ENCODE results near the gene TRAF6. TPM values are rescaled to one million over a fixed set of nuclear protein-coding genes. Genes with fewer than 3 reads are reported as not detected.

Gene TRAF6
- total and polyA plus RNA-seq, 2 experiments from 2014 or later, result 4.2 to 10.5 TPM

- Mint-ChIP-seq H3K4me3 (no peak overlapping the region), H3K27ac (no peak overlapping the region), H3K36me3 (ENCODE audit: low read depth) (peaks cover 6% of the 10 kb centered on the region; the same call in 2 of the 3 replicates), H3K27me3 (ENCODE audit: insufficient read depth, low read depth, poor library complexity) (no peaks in the 10 kb centered on the region), H3K4me1 (no peaks in the 10 kb centered on the region), H3K9me3 (no peaks in the 10 kb centered on the region)
- Histone ChIP-seq H3K4me3 (no peak overlapping the region), H3K27me3 (ENCODE audit: insufficient read depth) (no peaks in the 10 kb centered on the region), H3K4me2 (no peak overlapping the region), H3F3A (replicated peaks; ENCODE audit: low read depth) (no peaks in the 10 kb centered on the region), H3K9me2 (ENCODE audit: insufficient read depth) (no peaks in the 10 kb centered on the region), H3K27ac (ENCODE audit: low read depth) (no peak overlapping the region), H3K4me1 (ENCODE audit: insufficient read depth) (no peaks in the 10 kb centered on the region), H2AFZ (no peak overlapping the region), H3K79me2 (replicated peaks; ENCODE audit: insufficient read depth) (no peaks in the 10 kb centered on the region), H3K36me3 (ENCODE audit: insufficient read depth) (peaks cover 14% of the 10 kb centered on the region; the same call in 1 of the 2 replicates), H4K20me1 (replicated peaks; ENCODE audit: insufficient read depth) (peaks cover 2% of the 10 kb centered on the region)
- TF ChIP-seq ZNF114 (CRISPR knock-in tag; IDR thresholded peaks at IDR 0.05) (no peak), EZH2phosphoT487 (IDR thresholded peaks at IDR 0.05; ENCODE audit: unreplicated experiment) (no peak), EZH2 (IDR thresholded peaks at IDR 0.05; ENCODE audit: low read depth, unreplicated experiment) (no peak), STAT1 (IDR thresholded peaks at IDR 0.05; ENCODE audit: unreplicated experiment) (no peak), REST (IDR thresholded peaks at IDR 0.05; ENCODE audit: unreplicated experiment) (no peak), POLR2AphosphoS5 (IDR thresholded peaks at IDR 0.05; ENCODE audit: low read depth) (no peak), NANOG (IDR thresholded peaks at IDR 0.05; ENCODE audit: borderline replicate concordance) (no peak), ZNF462 (CRISPR knock-in tag; IDR thresholded peaks at IDR 0.05) (no peak), CREB1 (CRISPR knock-in tag; IDR thresholded peaks at IDR 0.05; ENCODE audit: low read depth) (no peak), JUNB (IDR thresholded peaks at IDR 0.05; ENCODE audit: unreplicated experiment) (no peak)
- ATAC-seq (no peak), DNase-seq (ENCODE audit: low spot score) (no peak)
Observed at GRCh38 chr11:36499315-36499714, 10.8 kb downstream of the TRAF6 start.

All from GM23338 (cell line).